GM12878 (cell line): ENCODE measurements around the gene GCC2. TPM values are rescaled to one million over a fixed set of nuclear protein-coding genes. Genes with fewer than 3 reads are reported as not detected.

Experiments
- ATAC-seq: fragments of 200-7000 bp; cut with Tn5 transposase; 3 replicates; pipeline ENCODE4 v1.9.1; 2020; ENCODE audit warnings: mild to moderate bottlenecking, moderate library complexity
- BruUV-seq: library from RNA; stranded (reverse); fragments of 400-500 nt; replicated peaks from 2 replicates; lab custom pipeline; 2021; lab: Mats Ljungman, UMichigan
- CTCF ChIA-PET: fragments of 300-600 bp; sonication (Branson Sonifier 250); formaldehyde crosslinking; extraction: SDS; loops from one replicate; lab custom pipeline; 2021; ENCODE audit warnings: inconsistent platforms; lab: Yijun Ruan, JAX
- POLR2A ChIA-PET: fragments of 350-600 bp; formaldehyde crosslinking; extraction: SDS; loops from one replicate; lab custom pipeline; 2021; ENCODE audit warnings: inconsistent platforms; lab: Charles Lee
- RAD21 ChIA-PET: fragments of 300-600 bp; sonication (Branson Sonifier 250); formaldehyde crosslinking; loops from one replicate; lab custom pipeline; 2023; ENCODE audit warnings: antibody characterized with exemption; ENCODE audit not compliant: unreplicated experiment; lab: Charles Lee
- SMC1A ChIA-PET: fragments of 300-600 bp; sonication (Branson Sonifier 250); formaldehyde crosslinking; loops from one replicate; lab custom pipeline; 2023; ENCODE audit not compliant: unreplicated experiment, uncharacterized antibody; lab: Charles Lee
- DNase-seq: peaks from one replicate; pipeline ENCODE4 v3.0.0-alpha.2; 2011; ENCODE audit warnings: low read depth, low spot score
- FAIRE-seq: peaks from 3 replicates; lab custom pipeline; 2011; peaks lifted over from hg19 to GRCh38; lab: Jason Lieb, UNC
- H2AFZ ChIP-seq: 2 replicates; pipeline ENCODE4 v1.6.0; 2011; ENCODE audit warnings: low read depth, low read length, control low read depth; ENCODE audit not compliant: control insufficient read depth
- H3K27ac ChIP-seq: 2 replicates; pipeline ENCODE4 v1.5.1; 2011; ENCODE audit warnings: control low read depth; ENCODE audit not compliant: control insufficient read depth, insufficient read depth
- H3K27me3 ChIP-seq, 2 experiments: replicated peaks in 1 of 2; 2 replicates each; pipeline versions ENCODE4 v1.6.0 to v1.6.1; 2011; ENCODE audit warnings: low read length in 1 of 2; ENCODE audit not compliant: control insufficient read depth in 2 of 2, insufficient read depth in 2 of 2
- H3K36me3 ChIP-seq, 2 experiments: 2 replicates each; pipeline ENCODE4 v1.5.1; 2011; ENCODE audit warnings: low read length in 1 of 2; ENCODE audit not compliant: control insufficient read depth in 2 of 2, insufficient read depth in 2 of 2
- H3K4me1 ChIP-seq: 2 replicates; pipeline ENCODE4 v1.6.1; 2011; ENCODE audit warnings: mild to moderate bottlenecking, low read length, moderate library complexity, mixed read lengths; ENCODE audit not compliant: control insufficient read depth, insufficient read depth
- H3K4me2 ChIP-seq: 2 replicates; pipeline ENCODE4 v1.6.0; 2011; ENCODE audit warnings: control low read depth; ENCODE audit not compliant: control insufficient read depth, insufficient read depth
- H3K4me3 ChIP-seq: fragments of 200-600 bp; sonication (generic); 2 replicates; pipeline ENCODE4 v1.5.1; 2016
- H3K79me2 ChIP-seq: 2 replicates; pipeline ENCODE4 v1.6.0; 2011; ENCODE audit warnings: low read length; ENCODE audit not compliant: control insufficient read depth, insufficient read depth
- H3K9ac ChIP-seq: 2 replicates; pipeline ENCODE4 v1.8.0; 2011; ENCODE audit warnings: low read length, control low read depth, mixed read lengths; ENCODE audit not compliant: control insufficient read depth, insufficient read depth
- H3K9me3 ChIP-seq: replicated peaks from 3 replicates; pipeline ENCODE4 v1.5.1; 2011; ENCODE audit warnings: mild to moderate bottlenecking, low read length; ENCODE audit not compliant: control insufficient read depth, insufficient read depth
- H4K20me1 ChIP-seq: 2 replicates; pipeline ENCODE4 v1.6.0; 2011; ENCODE audit not compliant: control insufficient read depth, insufficient read depth
- BACH1 ChIP-seq: fragments of 450-650 bp; IDR thresholded peaks from 2 replicates; pipeline ENCODE4 v1.6.1; 2017; ENCODE audit warnings: mild to moderate bottlenecking, borderline replicate concordance
- BMI1 ChIP-seq: fragments of 450-650 bp; IDR thresholded peaks from 2 replicates; pipeline ENCODE4 v1.6.1; 2016; ENCODE audit warnings: mild to moderate bottlenecking, moderate library complexity, borderline replicate concordance
- CHD1 ChIP-seq: IDR thresholded peaks from 2 replicates; pipeline ENCODE4 v1.6.1; 2012; ENCODE audit warnings: low read depth, low read length, improper control_type of control experiment
- ESRRA ChIP-seq: IDR thresholded peaks from 2 replicates; pipeline ENCODE4 v1.6.1; 2012; ENCODE audit warnings: mild to moderate bottlenecking, low read length, improper control_type of control experiment
- HSF1 ChIP-seq: fragments of 150-350 bp; IDR thresholded peaks from 2 replicates; pipeline ENCODE4 v1.6.1; 2014; ENCODE audit warnings: mild to moderate bottlenecking, low read depth, low read length
- LARP7 ChIP-seq: fragments of 450-650 bp; IDR thresholded peaks from 2 replicates; pipeline ENCODE4 v1.6.1; 2017; ENCODE audit warnings: mild to moderate bottlenecking
- MTA3 ChIP-seq: IDR thresholded peaks from 2 replicates; pipeline ENCODE4 v1.6.1; 2012; ENCODE audit warnings: low read length, inconsistent platforms, borderline replicate concordance
- MXI1 ChIP-seq: fragments of 150-350 bp; IDR thresholded peaks from 2 replicates; pipeline ENCODE4 v1.6.1; 2011; ENCODE audit warnings: low read depth, mild to moderate bottlenecking, inconsistent platforms, low read length, improper control_type of control experiment
- NR2C1 ChIP-seq: fragments of 450-650 bp; IDR thresholded peaks from 2 replicates; pipeline ENCODE4 v1.6.1; 2017; ENCODE audit warnings: antibody characterized with exemption, mild to moderate bottlenecking, moderate library complexity
- RUNX3 ChIP-seq: IDR thresholded peaks from 2 replicates; pipeline ENCODE4 v1.6.1; 2012; ENCODE audit warnings: low read length, inconsistent platforms
- SIN3A ChIP-seq: IDR thresholded peaks from 2 replicates; pipeline ENCODE4 v1.6.1; 2012; ENCODE audit warnings: low read depth, low read length, improper control_type of control experiment
- SMARCA5 ChIP-seq: fragments of 450-650 bp; IDR thresholded peaks from 2 replicates; pipeline ENCODE4 v1.6.1; 2017; ENCODE audit warnings: mild to moderate bottlenecking
- SPI1 ChIP-seq: IDR thresholded peaks from 2 replicates; pipeline ENCODE4 v1.6.1; 2011; ENCODE audit warnings: low read depth, mild to moderate bottlenecking, low read length, moderate library complexity, borderline replicate concordance; ENCODE audit not compliant: insufficient read depth
- STAT3 ChIP-seq: IDR thresholded peaks from 2 replicates; pipeline ENCODE4 v1.6.1; 2011; ENCODE audit warnings: low read depth, low read length, improper control_type of control experiment
- WRNIP1 ChIP-seq: IDR thresholded peaks from 2 replicates; pipeline ENCODE4 v1.6.1; 2011; ENCODE audit warnings: low read depth, low read length, improper control_type of control experiment, borderline replicate concordance
- YY1 ChIP-seq: IDR thresholded peaks from 2 replicates; pipeline ENCODE4 v1.6.1; 2011; ENCODE audit warnings: low read depth, mild to moderate bottlenecking, low read length
- ZNF24 ChIP-seq: fragments of 450-650 bp; IDR thresholded peaks from 2 replicates; pipeline ENCODE4 v1.6.1; 2017; ENCODE audit warnings: antibody characterized with exemption, mild to moderate bottlenecking
- WGBS: methylation state at CpG from one replicate; pipeline ENCODE4 v1.1.6; 2016; ENCODE audit warnings: low lambda C conversion rate; ENCODE audit not compliant: insufficient replicate concordance, insufficient coverage; ENCODE audit errors: missing lambda C conversion rate; 5-methylcytosine and 5-hydroxymethylcytosine counted together
- in situ Hi-C: fragments of 300-500 bp; cut with MboI; formaldehyde crosslinking; loops from 9 replicates; pipeline ENCODE4 v1.14.3; 2018; ENCODE audit warnings: mixed read lengths
- intact Hi-C: fragments of 100-400 bp; cut with micrococcal nuclease; formaldehyde crosslinking; loops from one replicate; pipeline ENCODE4 v1.14.2; 2022; ENCODE audit not compliant: unreplicated experiment
- polyA plus RNA-seq, 11 experiments: library from polyadenylated mRNA; depleted of rRNA in 4 of 11; unstranded in 6 of 11; stranded (reverse) in 5 of 11; fragments of >200 nt; fragmentation: Nextera tagmentation in 4 of 11; fragmentation: Illumina TruSeq in 1 of 11; extraction: Ambion mirVana in 4 of 11; extraction: Trizol in 1 of 11; gene quantifications; 1 replicate in 1 of 11; 2 replicates in 10 of 11; pipeline versions ENCODE4 v1.2.1 to v1.2.3, GENCODE V29; 2011 to 2016; ENCODE audit warnings: inconsistent platforms in 2 of 11, missing spikeins in 2 of 11, low read depth in 1 of 11
- total RNA-seq, 4 experiments: library from RNA; depleted of rRNA in 3 of 4; stranded (reverse); fragments of >200 nt in 3 of 4; fragmentation: Illumina TruSeq in 1 of 4; extraction: Trizol in 1 of 4; gene quantifications; 2 replicates each; pipeline versions ENCODE4 v1.2.1 to v1.2.3, GENCODE V29; 2013 to 2021
- TF ChIP-seq, protein P1 (sequence below): IDR thresholded peaks from 2 replicates; pipeline ENCODE4 v1.6.1; 2011; ENCODE audit warnings: borderline replicate concordance, low read depth, mild to moderate bottlenecking, moderate library complexity, mixed read lengths, low read length; ENCODE audit not compliant: insufficient read depth; ENCODE audit errors: extremely low read length
- TF ChIP-seq, protein P2 (sequence below): fragments of 450-650 bp; IDR thresholded peaks from 2 replicates; pipeline ENCODE4 v1.6.1; 2016; ENCODE audit warnings: mild to moderate bottlenecking

GCC2 gene
- total and polyA plus RNA-seq, 10 of the 15 experiments (the other 5 are each of a cell fraction or from before 2014, with no cell fraction given) = 11.8 to 35.5 (median 25.4) TPM

- ChIA-PET CTCF (interaction anchor here (0.6 to 2.0 kb wide), 12 partner anchors 8 to 138 kb away, joined by 3 to 16 read pairs (median 5); no protein-coding TSS in a partner anchor), POLR2A (interaction anchor here (0.7 to 4.2 kb wide), 13 partner anchors 26 to 91 kb away, joined by 3 to 55 read pairs (median 5); partner anchors contain the start of gene GCC2), RAD21 (interaction anchor here (1.0 to 7.4 kb wide), 11 partner anchors 15 to 102 kb away, joined by 3 to 129 read pairs (median 5); partner anchors contain the start of gene GCC2), SMC1A (interaction anchor here (0.8 to 9.0 kb wide), 17 partner anchors 10 to 133 kb away, joined by 3 to 214 read pairs (median 4); partner anchors contain the start of gene GCC2)
- intact Hi-C loops = loop anchor here (5.0 kb wide), 3 partner anchors 48 to 103 kb away; no protein-coding TSS in a partner anchor
- FAIRE-seq = peak; percentile 44
- TSS peak; percentile 58 for BruUV-seq
- DNase-seq = no peak
- no peak for TF ChIP-seq ZNF24
- peak; percentile 13; the same call in 1 of the 2 replicates for TF ChIP-seq BACH1
- 0 out of 2 replicates have a peak, but pooled peaks have one; percentile 26 for TF ChIP-seq MXI1
- TF ChIP-seq BMI1 = no peak
- 0 out of 2 replicates have a peak, but pooled peaks have one; percentile 8 for TF ChIP-seq YY1
- TF ChIP-seq, protein P1, sequence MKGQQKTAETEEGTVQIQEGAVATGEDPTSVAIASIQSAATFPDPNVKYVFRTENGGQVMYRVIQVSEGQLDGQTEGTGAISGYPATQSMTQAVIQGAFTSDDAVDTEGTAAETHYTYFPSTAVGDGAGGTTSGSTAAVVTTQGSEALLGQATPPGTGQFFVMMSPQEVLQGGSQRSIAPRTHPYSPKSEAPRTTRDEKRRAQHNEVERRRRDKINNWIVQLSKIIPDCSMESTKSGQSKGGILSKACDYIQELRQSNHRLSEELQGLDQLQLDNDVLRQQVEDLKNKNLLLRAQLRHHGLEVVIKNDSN = no peak
- 0 out of 2 replicates have a peak, but pooled peaks have one; percentile 34 for TF ChIP-seq SIN3A
- TF ChIP-seq MTA3 = no peak
- peak; percentile 12; the same call in 1 of the 2 replicates for TF ChIP-seq NR2C1
- no peak for TF ChIP-seq SPI1
- TF ChIP-seq WRNIP1 = 0 out of 2 replicates have a peak, but pooled peaks have one; percentile 71
- TF ChIP-seq SMARCA5 = peak; percentile 41; the same call in 1 of the 2 replicates
- 0 out of 2 replicates have a peak, but pooled peaks have one; percentile 52 for TF ChIP-seq CHD1
- no peak for TF ChIP-seq HSF1
- TF ChIP-seq, protein P2, sequence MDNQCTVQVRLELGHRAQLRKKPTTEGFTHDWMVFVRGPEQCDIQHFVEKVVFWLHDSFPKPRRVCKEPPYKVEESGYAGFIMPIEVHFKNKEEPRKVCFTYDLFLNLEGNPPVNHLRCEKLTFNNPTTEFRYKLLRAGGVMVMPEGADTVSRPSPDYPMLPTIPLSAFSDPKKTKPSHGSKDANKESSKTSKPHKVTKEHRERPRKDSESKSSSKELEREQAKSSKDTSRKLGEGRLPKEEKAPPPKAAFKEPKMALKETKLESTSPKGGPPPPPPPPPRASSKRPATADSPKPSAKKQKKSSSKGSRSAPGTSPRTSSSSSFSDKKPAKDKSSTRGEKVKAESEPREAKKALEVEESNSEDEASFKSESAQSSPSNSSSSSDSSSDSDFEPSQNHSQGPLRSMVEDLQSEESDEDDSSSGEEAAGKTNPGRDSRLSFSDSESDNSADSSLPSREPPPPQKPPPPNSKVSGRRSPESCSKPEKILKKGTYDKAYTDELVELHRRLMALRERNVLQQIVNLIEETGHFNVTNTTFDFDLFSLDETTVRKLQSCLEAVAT = no peak
- TF ChIP-seq STAT3 = no peak
- peak; percentile 30; the same call in 1 of the 2 replicates for TF ChIP-seq LARP7
- TF ChIP-seq ESRRA = no peak
- TF ChIP-seq RUNX3 = peak; percentile 27; the same call in 1 of the 2 replicates
- no peaks in the 10 kb centered on the region for H3K36me3 ChIP-seq
- no peak; the same call in 1 of the 3 replicates for ATAC-seq
- in situ Hi-C loops = no loop called here
- 3% methylated on average over 22 of the region's 57 CpGs for WGBS
- H4K20me1 ChIP-seq = no peaks in the 10 kb centered on the region
- peak overlapping the region; percentile 66 for H3K27ac ChIP-seq
- H2AFZ ChIP-seq = peak overlapping the region; percentile 68
- H3K9me3 ChIP-seq = no peaks in the 10 kb centered on the region
- peak overlapping the region; percentile 72 for H3K9ac ChIP-seq
- H3K4me1 ChIP-seq = no peaks in the 10 kb centered on the region; the same call in 1 of the 2 replicates
- no peaks in the 10 kb centered on the region for H3K27me3 ChIP-seq
- H3K4me3 ChIP-seq = peak overlapping the region; percentile 85
- H3K79me2 ChIP-seq = peaks cover 48% of the 10 kb centered on the region
- peak overlapping the region; percentile 95 for H3K4me2 ChIP-seq
These were observed 85.8 kb downstream of the GCC2 start for GRCh38 chr2:108534584-108535356.
